Measurements from ENCODE around the gene CPSF3.
"Not testable (repeated sequence)": the region's sequence is repeated elsewhere in the genome, so short reads cannot be mapped to it uniquely, and the experiment has no call there.

CPSF3 gene

DNA sequence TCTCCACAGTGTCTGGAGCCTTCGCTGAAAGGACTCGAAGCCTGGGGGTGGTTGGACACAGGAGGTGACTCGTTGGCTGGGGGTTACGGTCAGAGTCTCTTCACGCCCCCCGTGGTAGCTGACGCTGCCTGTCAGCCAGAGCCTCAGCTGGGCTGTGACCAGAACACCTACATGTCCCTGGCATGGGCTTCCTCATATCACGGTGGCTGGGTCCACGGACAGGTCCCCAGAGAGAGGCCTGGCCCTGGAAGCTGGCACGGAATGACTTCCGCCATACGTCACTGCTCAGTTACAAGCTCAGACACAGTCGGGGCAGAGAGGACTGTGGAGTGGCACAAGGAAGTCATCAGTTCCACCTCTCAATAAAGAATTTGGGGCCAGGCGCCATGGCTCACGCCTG, 28.6 kb upstream of the CPSF3 start:
- no peak for DNase-seq (ENCODE audit: low read depth)

DNA sequence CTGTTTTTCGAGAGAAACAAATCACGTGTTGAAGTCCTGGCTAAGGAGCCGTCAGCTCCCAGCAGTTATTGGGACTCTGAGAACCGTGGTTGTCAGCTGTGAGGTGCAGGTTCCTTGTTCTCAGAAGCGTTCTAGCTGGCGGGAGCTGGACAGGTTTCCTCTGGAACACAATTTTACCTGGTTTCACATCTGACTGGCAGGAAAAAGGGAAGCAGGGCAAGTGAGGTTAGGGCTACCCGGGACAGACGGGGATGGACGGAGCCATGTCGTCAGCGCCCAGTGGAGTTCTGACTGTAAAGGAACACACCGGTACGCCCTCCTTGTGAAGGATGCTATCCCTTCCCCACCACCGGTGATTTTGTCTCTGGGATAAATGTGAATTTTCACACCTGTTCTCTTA, 26.3 kb upstream of the CPSF3 start:
- DNase-seq (ENCODE audit: low read depth): no peak

DNA sequence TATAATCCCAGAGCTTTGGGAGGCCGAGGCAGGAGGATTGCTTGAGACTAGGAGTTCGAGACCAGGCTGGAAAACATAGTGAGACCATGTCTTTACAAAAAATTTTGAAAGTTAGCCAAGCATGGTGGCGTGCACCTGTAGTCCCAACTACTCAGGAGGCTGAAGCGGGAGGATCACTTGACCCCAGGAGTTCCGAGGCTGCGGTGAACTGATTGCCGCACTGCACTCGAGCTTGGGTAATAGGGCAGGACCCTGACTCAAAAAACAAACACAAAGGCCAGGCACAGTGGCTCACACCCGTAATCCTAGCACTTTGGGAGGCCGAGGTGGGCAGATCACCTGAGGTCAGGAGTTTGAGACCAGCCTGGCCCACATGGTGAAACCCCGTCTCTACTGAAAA, 25.2 kb upstream of the CPSF3 start:
- not testable (repeated sequence) for DNase-seq (ENCODE audit: low read depth)

DNA sequence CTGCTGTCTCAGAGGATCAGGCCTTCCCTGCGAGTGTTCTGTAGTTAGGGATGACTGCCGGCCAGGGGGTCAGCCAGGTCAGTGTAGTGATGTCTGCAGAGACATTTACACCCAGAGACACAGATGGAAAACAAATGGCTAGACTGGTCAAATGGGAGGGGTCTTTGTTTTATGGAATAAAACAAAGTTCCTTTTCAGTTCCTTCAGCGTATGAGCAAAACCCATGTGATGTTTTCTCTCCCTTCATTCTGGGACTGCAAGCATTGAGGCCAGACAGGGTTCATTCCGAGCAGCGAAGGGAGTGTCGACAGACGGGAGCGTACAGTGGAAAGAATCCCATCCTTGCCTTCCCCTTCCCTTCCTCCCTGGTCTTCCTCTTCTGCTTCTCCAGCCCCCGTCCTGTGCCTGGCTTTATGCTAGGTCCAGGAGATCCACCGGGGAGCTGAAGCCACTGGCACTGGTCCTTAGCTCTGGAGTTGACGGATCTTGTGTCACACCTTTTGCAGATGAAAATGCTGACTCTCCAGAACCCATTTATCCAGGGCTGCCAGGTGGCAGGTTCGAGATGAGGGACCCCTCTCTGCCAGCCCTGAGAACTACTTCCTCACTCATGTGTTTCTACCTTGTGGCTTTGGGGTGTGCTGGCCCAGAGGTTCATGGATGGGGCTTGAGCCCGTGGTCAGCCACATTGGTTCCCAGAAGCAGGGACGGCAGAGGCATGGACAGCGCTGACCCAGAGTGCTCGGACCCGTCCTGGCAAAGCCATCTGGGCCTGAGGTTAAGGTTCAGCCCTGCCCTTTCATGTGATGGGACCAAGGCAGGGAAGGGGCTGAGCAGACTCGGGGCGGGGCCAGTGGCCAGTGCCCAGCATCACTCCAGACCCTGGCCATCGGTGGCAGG, 24.3 kb upstream of the CPSF3 start:
- no peak for DNase-seq (ENCODE audit: low read depth)

DNA sequence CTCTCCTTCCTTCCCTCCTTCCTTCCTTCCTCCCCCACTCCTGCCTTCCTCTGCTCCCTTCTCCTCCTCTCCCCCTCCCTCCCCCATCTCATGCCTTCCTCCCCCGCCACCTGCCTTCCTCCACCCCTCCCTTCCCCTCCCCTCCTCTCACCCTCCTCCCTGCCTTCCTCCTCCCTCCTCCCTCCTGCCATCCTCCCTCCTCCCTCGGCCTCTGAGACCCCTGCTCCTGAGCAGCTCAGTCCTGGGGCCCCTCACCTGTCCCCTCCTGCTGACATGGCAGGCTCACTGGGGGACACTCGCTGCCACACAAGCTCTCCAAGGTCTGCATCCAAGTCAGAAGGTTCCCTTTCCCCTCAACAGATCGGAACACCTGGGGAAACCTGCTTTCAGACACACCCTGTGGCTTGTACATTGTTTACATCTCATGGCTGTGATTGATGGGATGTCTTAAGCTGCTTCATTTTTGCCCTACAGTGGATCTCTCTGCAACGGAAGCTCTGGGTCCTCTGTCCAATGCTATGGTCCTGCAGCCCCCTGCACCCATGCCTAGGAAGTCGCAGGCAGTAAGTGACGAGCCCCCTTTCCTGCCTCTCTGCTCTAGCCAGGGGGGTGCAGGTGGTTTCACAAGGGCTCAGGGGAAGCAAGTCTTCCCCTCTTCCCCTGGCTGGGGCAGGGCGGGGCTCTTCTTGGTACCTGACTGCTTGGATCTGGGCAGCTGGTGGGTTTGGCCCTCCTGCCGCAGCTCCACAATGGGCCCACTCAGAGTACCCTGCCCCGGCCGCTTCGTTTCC, 23.0 kb upstream of the CPSF3 start:
- no peak for DNase-seq (ENCODE audit: low read depth)

DNA sequence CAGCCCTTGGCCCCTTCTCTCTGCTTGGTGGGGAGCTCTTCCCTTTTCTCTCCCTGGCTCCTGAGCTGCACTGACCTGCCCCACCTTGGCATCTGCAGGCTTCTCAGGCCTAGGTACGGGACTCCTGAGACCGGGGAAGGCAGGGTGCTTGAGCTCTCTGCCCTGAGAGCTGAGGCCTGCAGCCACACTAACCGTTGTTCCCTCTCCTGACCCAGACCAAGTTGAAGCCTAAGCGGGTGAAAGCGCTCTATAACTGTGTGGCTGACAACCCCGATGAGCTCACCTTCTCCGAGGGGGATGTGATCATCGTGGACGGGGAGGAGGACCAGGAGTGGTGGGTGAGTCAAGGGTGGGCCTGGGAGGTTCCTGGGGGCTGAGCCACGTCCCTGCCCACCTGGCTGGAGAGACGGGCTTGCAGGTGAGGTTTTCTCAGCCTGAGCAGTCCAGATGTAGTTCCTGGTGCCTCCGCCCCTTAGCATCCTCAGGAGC, 22.4 kb upstream of the CPSF3 start:
- no peak for DNase-seq (ENCODE audit: low read depth)

DNA sequence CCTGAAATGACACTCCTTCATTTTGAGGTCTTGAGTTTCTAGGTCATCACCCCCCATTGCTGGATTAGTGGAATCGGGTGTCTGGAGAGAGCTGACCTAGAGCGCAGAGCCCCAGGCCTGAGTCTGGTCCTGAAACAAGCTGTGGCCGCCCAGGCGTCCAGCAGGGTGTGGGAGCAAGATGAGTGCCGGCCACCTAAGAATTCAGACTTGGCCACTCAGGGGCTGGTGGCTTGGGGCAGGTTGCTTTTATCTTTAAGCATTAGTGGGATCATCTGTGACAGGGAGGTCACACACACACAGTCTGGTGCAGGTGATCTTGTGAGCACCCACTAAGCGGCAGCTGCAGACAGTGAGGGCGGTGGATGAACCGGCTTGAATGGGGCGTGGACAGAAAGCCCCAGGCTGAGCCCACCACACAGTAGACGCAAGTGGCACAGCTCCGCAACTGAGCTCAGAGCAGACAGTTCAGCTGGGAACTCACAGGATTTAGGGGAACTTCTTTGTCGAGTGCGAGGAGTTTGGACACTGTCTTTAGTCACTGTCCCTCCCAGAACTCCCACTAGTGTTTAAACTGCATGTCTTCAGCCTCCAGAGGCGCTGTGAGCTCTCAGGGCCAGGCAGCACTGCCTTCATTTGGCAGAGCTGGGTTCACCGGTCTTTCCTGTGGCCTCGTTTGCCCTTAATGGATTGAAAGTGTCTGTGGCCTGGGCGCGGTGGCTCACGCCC, 21.6 kb upstream of the CPSF3 start:
- no peak for DNase-seq (ENCODE audit: low read depth)

DNA sequence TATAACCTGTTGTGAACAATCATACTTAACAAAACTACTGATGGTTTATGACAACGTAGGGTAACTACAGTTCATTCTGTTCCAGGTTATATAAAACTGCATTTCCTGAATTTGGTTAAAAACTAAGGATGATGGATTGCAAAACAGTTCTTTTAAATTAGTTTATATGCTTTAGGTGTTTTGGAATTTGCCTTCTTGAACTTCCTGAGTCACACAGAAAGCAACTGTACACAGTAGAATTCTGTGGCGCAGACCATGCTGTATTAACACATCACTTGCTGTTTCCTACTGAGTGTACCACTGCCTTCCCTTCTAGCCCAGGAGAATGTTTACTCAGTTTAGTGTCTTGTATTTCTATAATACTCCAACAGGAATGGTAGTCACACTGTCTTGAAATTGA, 19.5 kb upstream of the CPSF3 start:
- DNase-seq (ENCODE audit: low read depth): no peak

DNA sequence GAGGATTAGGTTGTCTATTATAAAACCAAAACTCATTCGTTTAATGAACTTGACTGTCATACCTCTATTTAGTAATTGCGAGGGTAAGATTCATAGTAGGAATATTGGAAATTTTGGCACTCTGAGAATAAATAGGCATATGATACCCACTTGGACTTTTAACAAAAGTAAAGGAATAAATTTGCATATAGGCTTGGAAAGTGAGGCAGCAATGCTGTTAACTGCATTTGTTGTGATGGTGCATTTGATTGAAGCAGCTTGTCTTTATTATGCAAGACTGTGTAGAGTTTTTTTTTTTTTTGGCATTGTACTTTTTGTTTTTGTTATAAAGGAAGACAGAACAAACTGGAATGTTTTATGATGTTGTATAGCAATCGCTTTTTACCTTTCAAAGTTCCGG, 19.0 kb upstream of the CPSF3 start:
- DNase-seq (ENCODE audit: low read depth): no peak

DNA sequence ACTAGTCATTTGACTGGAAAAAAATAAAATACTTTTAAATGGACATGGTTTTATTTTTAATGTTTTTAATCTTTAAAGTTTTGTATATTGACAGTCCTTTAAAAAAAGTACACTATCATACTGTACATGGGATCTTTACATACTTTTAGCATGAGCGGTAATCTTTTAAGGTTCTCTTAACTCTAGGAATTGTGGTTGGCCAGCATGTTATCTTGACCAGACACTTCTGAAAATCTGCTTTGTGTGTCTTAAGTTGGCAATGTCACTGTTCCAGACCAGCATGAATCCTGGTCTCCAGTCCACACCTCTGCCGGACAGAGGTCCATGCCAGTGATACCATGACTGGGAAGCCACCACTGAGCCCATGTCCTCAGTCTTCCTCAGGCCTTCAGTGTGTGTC, 17.8 kb upstream of the CPSF3 start:
- no peak for DNase-seq (ENCODE audit: low read depth)

DNA sequence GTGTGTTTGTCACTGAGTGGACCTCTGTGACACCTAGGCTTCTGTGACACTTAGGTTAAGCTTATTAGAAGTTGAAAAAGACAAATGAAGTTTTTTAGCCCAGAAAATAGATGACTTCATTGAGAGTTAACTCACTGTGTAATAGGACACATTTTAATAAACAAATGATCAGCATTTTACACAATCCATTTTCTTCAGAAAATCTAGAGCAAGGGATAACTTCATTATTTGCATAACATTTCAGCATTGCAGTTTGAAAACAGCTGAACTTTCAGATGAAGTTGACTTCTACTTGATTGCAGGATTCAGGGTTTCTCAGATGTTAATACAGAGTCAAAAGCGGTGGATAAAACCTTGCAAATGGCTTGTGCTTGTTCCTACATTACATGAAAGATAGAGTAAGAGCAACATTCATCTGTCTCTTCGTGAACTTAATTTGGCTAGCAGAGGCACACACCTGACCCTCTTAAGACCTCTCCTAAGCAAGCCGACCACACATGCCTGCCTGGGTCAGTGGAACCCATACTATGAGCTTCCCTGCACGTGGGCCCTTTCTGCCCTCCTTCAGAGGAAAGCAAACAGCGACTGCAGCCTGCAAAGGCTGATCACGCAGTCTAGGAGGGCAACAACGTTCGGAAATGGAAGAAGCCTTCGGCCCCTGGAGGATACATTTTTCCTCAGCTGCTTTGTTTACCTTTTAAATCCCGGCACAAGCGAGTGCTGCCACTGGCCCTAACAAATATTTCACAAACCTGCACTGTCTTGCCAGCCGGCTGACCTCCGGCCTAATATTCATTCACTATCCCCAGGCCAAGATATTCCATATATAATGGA, 16.7 kb upstream of the CPSF3 start:
- DNase-seq (ENCODE audit: low read depth): no peak

DNA sequence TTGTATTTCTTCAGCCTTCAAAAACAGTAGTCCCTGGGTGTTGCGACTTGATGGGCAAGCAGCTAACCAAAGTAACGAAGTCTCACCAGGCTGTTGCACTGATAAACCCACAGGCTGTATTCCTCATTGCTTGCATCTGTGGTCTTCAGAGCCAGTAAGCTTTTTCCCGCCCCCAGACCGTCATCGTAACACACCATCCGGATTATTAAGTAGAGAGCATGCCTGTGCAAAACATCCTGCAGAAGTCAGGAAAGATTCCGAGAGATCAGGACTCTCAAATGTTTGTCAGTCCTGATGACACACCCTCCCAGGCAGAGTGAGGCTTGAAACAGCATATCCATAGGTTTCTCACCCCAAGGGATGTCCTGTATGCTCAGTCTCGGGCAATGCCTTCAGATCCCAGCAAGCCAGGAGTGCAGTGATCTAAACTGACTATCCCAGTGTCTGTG, 16.1 kb upstream of the CPSF3 start:
- no peak for DNase-seq (ENCODE audit: low read depth)

DNA sequence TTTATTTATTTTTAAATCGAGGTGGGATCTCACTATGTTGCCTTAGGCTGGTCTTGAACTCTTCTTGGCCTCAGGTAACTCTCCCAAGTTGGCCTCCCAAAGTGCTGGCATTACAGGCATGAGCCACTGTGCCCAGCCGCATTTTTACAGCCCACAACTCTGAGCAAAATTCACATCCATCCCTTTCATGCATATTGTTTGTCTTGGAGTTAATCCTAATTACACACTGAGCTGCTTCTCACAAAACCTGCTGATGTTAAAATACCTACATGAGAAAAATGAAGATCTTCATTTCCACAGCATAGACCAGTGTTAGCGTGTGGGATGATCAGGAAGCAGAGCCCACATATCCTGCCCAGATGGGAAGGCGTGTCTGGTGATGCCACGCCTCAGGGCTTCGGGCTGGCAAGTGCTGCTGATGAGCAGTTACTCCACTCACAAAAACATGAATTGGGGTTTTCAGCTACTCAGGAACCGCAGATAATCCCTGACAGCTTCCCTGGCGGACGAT, 14.8 kb upstream of the CPSF3 start:
- DNase-seq (ENCODE audit: low read depth): no peak

DNA sequence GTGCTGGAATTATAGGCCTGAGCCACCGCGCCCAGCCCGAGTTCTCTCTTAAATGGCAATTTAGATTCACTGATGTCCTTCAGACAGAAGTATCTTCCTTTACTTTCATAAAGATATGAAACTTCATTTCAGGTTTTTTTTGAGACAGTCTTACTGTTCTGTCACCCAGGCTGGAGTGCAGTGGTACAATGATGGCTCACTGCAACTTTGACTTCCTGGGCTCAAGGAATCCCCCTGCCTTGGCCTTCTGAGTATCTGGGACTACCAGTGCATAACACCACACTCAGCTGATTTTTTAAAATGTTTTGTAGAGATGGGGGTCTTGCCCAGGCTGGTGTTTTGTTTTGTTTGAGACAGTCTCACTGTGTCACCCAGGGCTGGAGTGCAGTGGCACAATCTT, 13.3 kb upstream of the CPSF3 start:
- DNase-seq (ENCODE audit: low read depth): no peak

DNA sequence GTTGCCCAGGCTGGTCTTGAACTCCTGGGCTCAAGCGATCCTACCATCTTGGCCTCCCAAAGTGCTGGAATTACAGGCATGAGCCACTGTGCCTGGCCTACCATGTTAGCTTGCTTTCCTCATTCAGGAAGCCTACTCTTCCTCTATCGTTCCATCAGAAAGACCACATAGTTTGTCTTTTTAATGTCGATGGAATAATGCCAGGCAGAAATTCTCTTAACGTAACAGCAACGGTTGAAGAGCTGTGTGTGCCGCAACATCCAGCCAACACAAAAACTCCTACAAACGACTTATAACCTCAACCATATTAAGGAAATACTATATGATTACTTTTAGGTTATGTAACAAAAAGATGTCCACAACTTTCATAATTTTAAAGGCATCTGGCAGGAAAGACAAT, 10.7 kb upstream of the CPSF3 start:
- no peak for DNase-seq (ENCODE audit: low read depth)

DNA sequence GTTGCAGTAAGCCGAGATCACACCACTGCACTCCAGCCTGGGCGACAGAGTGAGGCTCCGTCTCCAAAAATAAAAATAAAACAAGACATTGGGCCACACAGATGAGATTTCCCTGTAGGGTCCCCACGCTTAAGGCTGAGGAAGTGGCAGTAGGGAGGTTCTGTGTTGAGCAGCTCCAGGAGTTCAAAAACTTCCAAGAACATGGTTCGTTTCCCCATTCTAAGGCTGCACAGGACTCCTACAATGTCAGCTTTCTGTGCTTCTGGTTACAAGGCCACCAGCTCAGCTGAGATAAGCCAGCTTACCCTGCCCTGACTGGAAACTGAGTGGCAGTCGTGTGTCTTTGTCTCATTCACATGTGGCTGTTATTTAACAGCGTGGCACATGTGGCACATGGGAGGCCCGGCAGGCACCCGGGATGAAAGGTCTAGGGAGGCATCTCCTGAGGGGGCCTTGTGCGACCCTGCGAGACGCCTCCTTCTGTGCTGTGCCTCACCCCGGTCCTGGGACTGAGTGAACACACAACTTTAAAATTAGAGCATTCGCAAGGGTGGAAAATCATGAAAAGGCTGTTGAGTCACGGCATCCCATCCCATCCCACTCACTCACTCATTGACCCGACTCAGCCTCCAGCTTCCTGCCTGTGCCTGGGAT, 7.8 kb upstream of the CPSF3 start:
- DNase-seq (ENCODE audit: low read depth): no peak

DNA sequence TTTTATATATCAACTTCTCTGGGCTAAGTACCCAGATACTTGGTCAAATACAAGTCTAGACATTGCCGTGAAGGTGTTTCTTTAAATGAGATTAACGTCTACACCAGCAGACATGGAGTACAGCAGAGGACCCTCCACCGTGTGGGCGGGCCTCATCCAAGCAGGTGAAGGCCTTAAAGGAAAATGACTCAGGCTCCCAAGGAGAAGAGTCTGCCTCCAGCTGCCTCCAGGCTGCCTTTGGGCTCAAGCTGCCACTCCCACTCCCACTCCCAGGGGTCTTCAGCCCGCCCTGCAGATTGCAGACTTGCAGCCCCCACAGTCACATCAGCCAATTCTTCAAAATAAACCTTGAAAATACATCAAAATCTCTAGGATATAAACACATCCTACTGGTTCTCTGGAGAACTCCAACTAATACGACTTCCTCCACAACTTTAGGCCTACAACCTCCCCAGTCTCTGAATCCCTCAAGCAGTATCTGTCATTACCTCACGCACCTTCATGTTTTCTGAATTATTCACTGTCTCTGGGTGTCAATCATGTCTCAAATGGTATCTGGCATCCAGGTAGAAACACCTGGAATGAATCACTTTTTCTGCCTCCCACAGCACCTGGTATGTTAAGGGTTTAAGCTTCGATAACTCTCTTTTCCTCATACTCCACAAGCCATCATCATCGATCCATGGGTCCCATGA, 7.0 kb upstream of the CPSF3 start:
- DNase-seq (ENCODE audit: low read depth): no peak

DNA sequence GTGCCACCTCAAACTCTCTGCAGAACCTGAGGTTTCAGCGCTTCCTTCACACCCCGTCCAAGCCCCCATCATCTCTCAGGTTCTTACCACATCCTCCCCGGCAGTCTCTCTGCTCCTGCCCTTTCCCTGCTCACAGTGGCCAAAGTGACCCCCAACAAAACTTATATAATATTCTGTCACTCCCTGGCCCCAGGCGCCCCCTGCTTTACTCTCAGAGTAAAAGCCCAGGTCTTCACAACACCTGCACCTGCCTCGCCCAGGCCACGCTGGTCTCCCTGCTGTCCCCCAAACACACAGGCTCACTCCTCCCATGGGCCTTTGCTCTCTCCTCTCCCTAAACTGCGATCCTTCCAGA, 6.5 kb upstream of the CPSF3 start:
- no peak for DNase-seq (ENCODE audit: low read depth)

DNA sequence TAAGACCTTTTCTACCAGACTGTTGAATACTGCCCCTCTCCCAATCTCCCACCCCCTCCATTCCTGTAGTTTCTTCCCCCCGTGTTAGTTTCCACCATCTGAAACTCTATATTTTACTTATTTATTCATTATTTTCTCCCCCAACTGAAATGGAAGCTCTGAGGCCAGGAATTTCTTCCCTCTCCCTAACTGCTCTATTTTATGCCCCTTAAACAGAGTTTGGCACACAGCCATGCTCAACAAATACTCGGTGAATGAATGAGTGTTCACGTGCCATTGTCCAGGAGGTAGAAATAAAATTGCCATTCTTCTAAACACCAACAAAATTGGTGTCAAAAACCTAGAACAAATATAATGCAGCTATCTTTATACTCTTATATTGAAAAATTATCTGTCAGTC, 5.7 kb upstream of the CPSF3 start:
- DNase-seq (ENCODE audit: low read depth): no peak

DNA sequence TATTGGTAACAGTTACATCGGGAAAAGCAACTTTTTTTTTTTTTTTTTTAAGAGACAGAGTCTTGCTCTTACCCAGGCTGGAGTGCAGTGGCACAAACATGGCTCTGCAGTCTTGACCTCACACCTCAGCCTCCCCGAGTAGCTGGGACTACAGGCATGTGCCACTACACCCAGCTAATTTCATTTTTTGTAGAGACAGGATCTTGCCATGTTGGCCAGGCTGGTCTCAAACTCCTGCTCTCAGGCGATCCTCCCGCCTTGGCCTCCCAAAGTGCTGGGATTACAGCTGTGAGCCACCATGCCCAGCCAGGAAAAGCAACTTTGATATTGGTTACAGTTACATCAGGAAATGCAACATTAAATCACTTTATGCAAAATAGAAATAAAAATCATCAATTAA, 4.7 kb upstream of the CPSF3 start:
- no peak for DNase-seq (ENCODE audit: low read depth)

All from stimulated activated CD8-positive, alpha-beta memory T cell treated with anti-CD3 and anti-CD28 coated beads, Interleukin-12 subunit alpha, Interleukin-12 subunit beta, amount 100 ng/mL, for 4 hours (primary cell).